NK-92 (cell line): ENCODE data around the gene ANXA6.
"Not testable (repeated sequence)": the region's sequence is repeated elsewhere in the genome, so short reads cannot be mapped to it uniquely, and the experiment has no call there.

Experiments
- DNase-seq: peaks from one replicate; lab custom pipeline; 2025; ENCODE audit not compliant: unreplicated experiment; lab: John Stamatoyannopoulos, UW

The ANXA6 gene

DNA sequence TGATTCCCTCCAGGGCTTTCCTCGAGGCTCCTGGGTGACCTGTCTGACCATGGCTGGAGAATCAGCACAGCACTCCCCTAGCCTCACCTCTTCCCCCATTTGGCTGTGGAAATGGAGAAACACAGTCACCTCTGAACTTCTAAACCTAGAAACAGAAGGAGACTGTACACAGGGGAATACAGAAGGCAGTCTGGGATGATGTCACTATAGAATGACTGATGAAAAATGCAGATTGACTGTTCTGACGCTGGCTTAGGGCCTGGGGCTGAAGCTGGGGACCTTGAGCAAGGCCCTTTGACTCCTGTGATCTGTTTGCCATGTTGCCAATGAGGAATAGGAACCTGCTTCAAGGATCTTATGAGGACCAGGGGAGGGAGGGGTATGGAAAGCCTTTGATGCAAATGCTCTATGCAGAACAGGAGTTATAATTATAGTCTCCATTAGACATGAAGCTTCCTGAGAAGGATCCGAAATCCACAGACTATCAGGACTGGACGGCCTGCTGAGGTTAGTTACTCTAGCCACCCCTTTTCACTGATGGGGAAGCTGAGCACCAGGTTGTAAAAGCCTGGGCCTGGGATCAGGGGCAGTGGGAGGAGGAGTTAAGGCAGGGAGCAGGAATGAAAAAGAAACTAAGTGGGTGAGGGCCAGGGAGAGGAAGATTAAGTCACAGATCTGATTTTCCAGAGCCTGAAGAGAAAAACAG is 24.4 kb upstream of the ANXA6 start:
- no peak for DNase-seq

GRCh38 chr5:151180291-151180690 is 22.7 kb upstream of the ANXA6 start:
- DNase-seq: no peak

GRCh38 chr5:151179489-151179840 is 21.9 kb upstream of the ANXA6 start:
- no peak for DNase-seq

GRCh38 chr5:151178777-151179488 is 21.4 kb upstream of the ANXA6 start:
- DNase-seq: no peak

DNA sequence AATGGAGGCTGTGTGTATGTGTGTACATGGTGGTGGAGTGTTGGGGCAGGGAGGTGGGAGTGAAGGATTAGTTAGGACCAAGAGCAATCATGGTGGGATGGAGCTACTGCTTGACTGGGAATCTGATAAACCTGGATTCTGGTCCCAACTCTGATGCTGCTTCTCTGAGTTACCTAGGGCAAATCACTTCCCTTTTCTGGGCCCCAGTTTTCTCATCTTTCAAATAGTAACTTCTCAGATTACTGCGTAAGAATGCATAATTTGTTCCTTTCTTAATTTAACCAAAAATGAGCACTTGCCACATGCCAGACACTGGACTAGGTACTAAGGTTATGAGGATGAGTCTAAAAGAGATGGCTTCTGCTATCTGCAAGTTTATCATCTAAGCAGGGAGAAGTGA is 20.8 kb upstream of the ANXA6 start:
- no peak for DNase-seq

- not testable (repeated sequence) for DNase-seq
Observed at GRCh38 chr5:151176268-151176667, 18.7 kb upstream of the ANXA6 start.

- DNase-seq: no peak
Observed at GRCh38 chr5:151174612-151175101, 17.1 kb upstream of the ANXA6 start.

DNA sequence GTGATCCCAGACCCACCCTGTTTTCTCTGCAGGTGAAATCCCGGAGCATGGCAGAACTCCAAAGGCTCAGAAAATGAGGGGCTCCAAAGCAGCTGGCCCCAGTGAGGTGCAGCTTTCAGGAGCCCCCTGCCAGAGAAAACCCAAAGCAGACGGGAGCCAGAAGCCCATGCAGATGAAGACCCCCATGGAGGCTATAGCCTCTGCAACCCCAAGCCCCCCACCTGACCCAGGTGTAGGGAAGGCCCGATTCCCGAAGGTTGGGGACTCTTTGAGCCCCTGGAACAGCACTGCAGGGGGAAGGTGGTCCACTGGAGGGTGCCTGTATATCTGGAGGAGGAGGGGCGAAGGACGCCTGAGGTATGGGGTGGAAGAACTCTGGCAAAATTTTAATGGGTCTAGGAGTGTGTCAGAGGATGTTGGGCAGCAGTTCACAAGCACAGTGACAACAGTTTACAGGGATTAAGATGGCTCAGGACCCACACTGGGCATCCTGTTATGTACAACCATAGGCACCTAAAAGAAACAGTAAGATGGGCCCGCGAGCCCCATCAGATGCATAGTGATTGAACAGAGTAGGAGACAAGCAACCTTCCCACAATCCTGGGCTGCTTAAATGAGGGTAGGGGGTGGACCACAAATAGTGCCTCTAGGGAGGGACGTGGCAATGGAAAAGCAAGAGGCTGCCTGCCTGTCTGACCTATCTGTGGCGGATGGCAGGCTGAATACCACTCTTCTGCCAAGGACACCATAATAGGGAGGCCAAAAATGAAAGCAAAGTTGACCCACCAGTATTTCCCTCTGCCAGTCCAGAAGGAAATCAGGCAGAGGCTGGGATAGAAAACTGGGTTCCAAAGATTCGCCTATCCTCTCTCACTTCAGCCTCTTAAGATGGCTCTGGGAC is 16.4 kb upstream of the ANXA6 start:
- no peak for DNase-seq

GRCh38 chr5:151171529-151171928 is 13.9 kb upstream of the ANXA6 start:
- DNase-seq: no peak

DNA sequence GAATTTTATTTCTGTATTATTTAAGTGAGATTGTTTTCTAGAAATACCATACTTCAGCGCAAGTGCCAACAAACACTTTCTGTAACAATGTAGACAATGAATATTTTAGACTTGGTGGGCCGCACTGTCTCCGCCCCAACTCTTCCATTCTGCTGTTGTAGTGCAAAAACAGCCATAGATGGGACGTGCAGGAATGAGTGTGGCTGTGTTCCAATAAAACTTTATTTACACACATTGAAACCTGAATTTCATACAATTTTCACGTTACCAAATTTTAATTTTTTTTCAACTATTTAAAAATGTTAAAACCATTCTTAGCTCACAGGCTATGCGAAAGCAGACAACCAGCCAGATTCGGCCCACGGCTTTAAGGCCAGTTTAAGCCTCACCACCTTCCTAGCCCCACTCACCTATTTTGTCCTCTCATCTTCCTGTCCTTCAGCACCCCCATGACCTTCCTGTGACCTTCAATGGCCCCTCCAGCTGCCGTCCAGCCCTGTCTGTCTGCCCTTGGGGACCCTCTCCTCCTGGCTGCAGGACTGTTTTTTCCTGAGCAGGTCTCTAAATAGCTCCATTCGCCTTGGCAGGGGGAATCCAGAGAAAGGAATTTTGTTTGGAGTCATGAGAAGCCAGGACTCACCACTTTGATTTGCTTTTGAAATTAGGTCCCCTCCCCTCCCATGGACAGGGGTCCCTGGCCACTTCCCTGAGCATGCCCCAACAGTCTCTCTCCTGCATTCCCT is 11.2 kb upstream of the ANXA6 start:
- no peak for DNase-seq

DNA sequence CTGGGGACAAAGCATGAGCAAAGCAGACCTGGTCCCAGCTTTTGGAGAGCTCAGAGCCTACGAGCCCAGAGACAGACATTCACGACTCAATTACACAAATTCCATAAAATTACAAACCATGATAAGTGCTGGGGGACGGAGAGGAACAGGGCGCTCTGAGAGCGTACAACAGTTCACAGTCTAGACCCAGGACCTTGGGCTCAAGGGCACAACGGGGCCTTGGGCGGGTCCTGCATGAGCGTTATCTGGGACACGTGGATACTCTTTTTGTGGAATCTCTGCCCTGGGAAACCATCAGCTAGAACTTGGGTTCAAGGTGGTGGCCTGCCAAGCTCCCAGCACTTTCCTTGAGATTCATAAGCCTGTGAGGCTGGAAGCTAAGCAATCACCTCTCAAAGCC is 9.4 kb upstream of the ANXA6 start:
- DNase-seq: no peak

GRCh38 chr5:151164687-151165392 is 7.3 kb upstream of the ANXA6 start:
- DNase-seq: no peak

DNA sequence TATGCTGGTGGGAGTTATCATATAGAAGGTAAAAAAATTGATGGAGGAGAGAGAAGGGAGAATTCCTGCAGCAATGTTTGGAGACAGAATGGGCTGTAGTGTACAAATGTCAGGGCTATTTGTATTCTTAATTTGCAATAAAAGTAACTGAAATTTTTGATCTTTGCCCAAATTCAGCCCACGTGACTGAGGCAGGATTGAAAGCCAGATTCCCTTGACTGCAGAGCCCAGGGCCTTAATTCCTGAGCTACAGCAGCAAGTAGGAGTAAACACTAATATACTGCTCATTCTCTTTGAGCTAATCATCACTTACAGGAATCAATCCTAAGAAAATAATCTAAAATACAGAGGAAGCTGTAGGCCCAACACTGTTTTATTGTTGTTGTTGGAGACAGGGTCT is 5.2 kb upstream of the ANXA6 start:
- no peak for DNase-seq

GRCh38 chr5:151159649-151160373 is 2.2 kb upstream of the ANXA6 start:
- DNase-seq: no peak

DNA sequence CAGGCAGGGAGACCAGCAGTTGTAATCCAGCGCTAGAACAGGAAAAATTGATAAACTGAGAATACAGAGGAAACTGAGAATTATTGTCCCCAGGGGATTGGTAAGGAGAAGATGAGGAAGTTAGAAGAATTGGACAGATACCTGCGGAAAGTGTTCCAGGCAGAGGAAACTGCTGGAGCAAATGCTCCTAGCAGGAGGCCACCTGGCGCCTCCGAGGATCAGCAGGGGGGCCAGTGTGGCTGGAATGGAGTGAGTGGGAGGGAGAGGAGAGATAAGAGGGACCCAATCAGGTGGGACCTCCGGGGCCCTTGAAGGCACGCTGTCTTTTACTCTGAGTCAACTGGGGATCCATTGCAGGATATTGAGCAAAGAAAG is 695 bp upstream of the ANXA6 start:
- no peak for DNase-seq

GRCh38 chr5:151156507-151157420 is 815 bp downstream of the ANXA6 start:
- no peak for DNase-seq

DNA sequence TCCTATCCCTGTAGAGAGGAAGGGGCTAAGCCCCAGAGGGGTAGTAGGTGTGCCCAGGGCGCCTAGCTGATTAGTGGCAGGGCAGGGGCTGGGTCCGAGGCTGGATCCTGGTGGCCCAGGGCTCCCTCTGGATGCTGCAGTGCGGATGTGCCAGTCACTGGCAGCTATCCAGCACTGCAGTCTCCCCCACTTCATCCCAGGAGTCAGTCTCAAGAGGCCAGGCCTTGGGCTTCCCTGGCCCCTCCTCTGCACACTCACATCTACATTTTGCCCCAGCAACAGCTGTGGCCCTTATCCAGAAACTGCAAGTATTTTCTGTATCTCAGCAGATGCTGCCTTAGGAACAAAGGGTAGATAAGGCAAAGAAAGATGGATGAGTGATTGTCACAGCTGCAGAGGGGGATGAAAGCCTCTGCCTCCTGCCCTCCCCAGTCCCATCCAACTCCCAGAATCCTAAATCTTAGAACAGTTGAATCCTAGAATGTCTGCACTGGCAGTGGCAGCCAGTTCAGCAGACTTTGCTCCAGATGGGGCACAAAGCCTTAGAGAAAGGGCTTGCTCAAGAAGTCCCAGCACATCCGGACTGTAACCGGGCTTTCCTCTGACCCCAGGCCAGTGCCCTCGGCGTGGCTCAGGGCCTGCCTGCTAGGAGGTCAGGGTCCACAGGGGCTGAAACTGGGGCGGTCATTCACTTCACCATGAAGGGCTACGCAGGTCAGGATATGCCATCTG is 1.6 kb downstream of the ANXA6 start:
- DNase-seq: no peak
